Vagina (tissue), 2 donors: Measurements from ENCODE around the gene OR10R2. TPM values are rescaled to one million over a fixed set of nuclear protein-coding genes. Genes with fewer than 3 reads are reported as not detected.
"Not testable (repeated sequence)": the region's sequence is repeated elsewhere in the genome, so short reads cannot be mapped to it uniquely, and the experiment has no call there.

Experiments
- DNase-seq, 2 donors: peaks; one replicate each; pipeline ENCODE4 v3.0.0-alpha.2; 2017; ENCODE audit errors: extremely low spot score in 2 of 2
- H3K27ac ChIP-seq: fragments of 200-600 bp; sonication (generic); one replicate; pipeline ENCODE4 v1.5.1; 2019
- H3K27me3 ChIP-seq: fragments of 200-600 bp; sonication (generic); one replicate; pipeline ENCODE4 v1.5.1; 2019
- H3K36me3 ChIP-seq, 2 donors: fragments of 200-600 bp; sonication (generic); one replicate each; pipeline ENCODE4 v1.5.1; 2017 to 2019
- H3K4me1 ChIP-seq: fragments of 200-600 bp; sonication (generic); one replicate; pipeline ENCODE4 v1.5.1; 2019
- H3K4me3 ChIP-seq, 2 donors: fragments of 200-600 bp; sonication (generic); 1 replicate in 1 of 2; 2 replicates in 1 of 2; pipeline ENCODE4 v1.5.1; 2016 to 2019
- H3K9me3 ChIP-seq: fragments of 200-600 bp; sonication (generic); one replicate; pipeline ENCODE4 v1.5.1; 2019
- CTCF ChIP-seq, 3 experiments: fragments of 450-650 bp in 2 of 3; fragments of 200-600 bp in 1 of 3; sonication (generic) in 1 of 3; IDR thresholded peaks; one replicate each; pipeline ENCODE4 v1.5.1; 2017 to 2019; ENCODE audit warnings: antibody characterized with exemption in 3 of 3, mild to moderate bottlenecking in 2 of 3, moderate library complexity in 2 of 3
- POLR2A ChIP-seq, 2 donors: fragments of 450-650 bp; IDR thresholded peaks; one replicate each; pipeline ENCODE4 v1.6.1; 2017; ENCODE audit warnings: antibody characterized with exemption in 2 of 2, mild to moderate bottlenecking in 2 of 2, moderate library complexity in 2 of 2
- POLR2AphosphoS5 ChIP-seq, 2 donors: sonication (generic); formaldehyde crosslinking; IDR thresholded peaks; one replicate each; pipeline ENCODE4 v1.9.0; 2017; ENCODE audit warnings: antibody characterized with exemption in 2 of 2, mild to moderate bottlenecking in 2 of 2, low read depth in 1 of 2; ENCODE audit not compliant: insufficient read depth in 1 of 2
- intact Hi-C: fragments of 100-400 bp; cut with DNase I; formaldehyde crosslinking; loops from one replicate; pipeline ENCODE4 v1.15.1; 2023
- total RNA-seq: library from RNA; depleted of rRNA; stranded (reverse); fragments of >200 nt; gene quantifications from one replicate; pipeline ENCODE4 v1.2.3, GENCODE V29; 2016

OR10R2 gene, protein sequence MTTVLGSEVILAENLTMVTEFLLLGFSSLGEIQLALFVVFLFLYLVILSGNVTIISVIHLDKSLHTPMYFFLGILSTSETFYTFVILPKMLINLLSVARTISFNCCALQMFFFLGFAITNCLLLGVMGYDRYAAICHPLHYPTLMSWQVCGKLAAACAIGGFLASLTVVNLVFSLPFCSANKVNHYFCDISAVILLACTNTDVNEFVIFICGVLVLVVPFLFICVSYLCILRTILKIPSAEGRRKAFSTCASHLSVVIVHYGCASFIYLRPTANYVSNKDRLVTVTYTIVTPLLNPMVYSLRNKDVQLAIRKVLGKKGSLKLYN
- not detected for total RNA-seq

DNA sequence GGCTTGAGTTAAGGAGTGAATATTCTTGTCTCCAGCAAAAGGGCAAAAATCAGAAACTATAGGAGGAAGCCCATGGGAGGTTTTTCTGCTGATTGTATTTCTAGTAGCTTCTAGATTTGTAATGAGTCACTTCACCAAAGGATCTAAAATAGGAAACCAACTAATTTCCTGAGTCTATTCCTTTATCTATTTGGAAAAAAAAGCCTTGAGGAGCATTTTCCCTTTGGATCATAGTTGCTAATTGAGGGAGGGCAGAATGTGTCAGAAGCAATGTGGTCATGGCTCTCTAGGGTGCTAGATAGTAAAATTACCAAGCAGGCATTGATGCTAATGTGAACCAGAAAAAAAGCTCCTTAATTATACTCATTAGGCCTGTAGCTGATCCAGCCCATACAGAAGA lies at the start of gene OR10R2:
Gene OR10R2 (plus strand): TSS at position 301 of the 400 bp plus-strand sequence. CDS start 106 bp downstream, outside the sequence.
- no peak within 1 kb of the TSS for H3K27ac ChIP-seq
- DNase-seq, result no peak
- no peaks in the 10 kb centered on the region for H3K36me3 ChIP-seq
- TF ChIP-seq POLR2AphosphoS5 (IDR thresholded peaks at IDR 0.05; ENCODE audit: insufficient read depth in 1 of 2, low read depth in 1 of 2), result no peak
- TF ChIP-seq CTCF (IDR thresholded peaks at IDR 0.05), result no peak
- TF ChIP-seq POLR2A (IDR thresholded peaks at IDR 0.05), result no peak
- H3K27me3 ChIP-seq, result no peaks in the 10 kb centered on the region
- no peak within 1 kb of the TSS for H3K4me3 ChIP-seq
- H3K4me1 ChIP-seq, result no peaks in the 10 kb centered on the region
- H3K9me3 ChIP-seq, result no peaks in the 10 kb centered on the region
- intact Hi-C loops, result no loop called here

- intact Hi-C loops, result no loop called here
- Histone ChIP-seq H3K4me3 (no peak overlapping the region), H3K9me3 (no peaks in the 10 kb centered on the region), H3K27me3 (no peaks in the 10 kb centered on the region), H3K4me1 (no peaks in the 10 kb centered on the region), H3K36me3 (no peaks in the 10 kb centered on the region), H3K27ac (no peak overlapping the region)
- TF ChIP-seq POLR2AphosphoS5 (IDR thresholded peaks at IDR 0.05; ENCODE audit: insufficient read depth in 1 of 2, low read depth in 1 of 2) (no peak), POLR2A (IDR thresholded peaks at IDR 0.05) (no peak), CTCF (IDR thresholded peaks at IDR 0.05) (no peak)
- no peak for DNase-seq
Observed at GRCh38 chr1:158425027-158425426, 47.0 kb upstream of the OR10R2 start.

DNA sequence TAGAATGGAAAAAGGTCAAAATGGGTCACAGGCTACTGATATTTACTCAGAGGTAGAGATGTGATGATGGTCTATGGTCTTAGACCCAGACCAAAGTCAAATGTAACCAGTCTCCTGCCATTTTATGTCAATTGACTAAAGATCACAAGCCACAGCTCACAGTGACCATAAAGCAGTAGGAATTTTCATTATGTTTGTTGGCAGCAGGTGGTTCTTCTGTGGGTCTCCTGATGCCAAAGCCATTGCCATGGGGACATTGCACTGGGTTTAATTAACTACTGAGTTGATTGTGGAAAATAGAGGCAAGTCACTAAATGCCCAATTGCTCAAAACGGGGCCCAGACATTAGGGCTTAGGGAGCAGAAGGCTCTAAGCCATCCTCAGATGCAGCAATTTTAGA lies 45.9 kb upstream of the OR10R2 start, which contains the start of gene OR10K2:
Gene OR10K2 (minus strand): TSS at position 101 of the 400 bp plus-strand sequence. CDS start 5,371 bp downstream, outside the sequence.
- H3K4me3 ChIP-seq, result no peak within 1 kb of the TSS
- no peak for DNase-seq
- no peaks in the 10 kb centered on the region for H3K4me1 ChIP-seq
- no peaks in the 10 kb centered on the region for H3K27me3 ChIP-seq
- H3K36me3 ChIP-seq, result no peaks in the 10 kb centered on the region
- H3K27ac ChIP-seq, result no peak within 1 kb of the TSS
- intact Hi-C loops, result no loop called here
- TF ChIP-seq POLR2AphosphoS5 (IDR thresholded peaks at IDR 0.05; ENCODE audit: insufficient read depth in 1 of 2, low read depth in 1 of 2) (no peak), POLR2A (IDR thresholded peaks at IDR 0.05) (no peak), CTCF (IDR thresholded peaks at IDR 0.05) (no peak)
- no peaks in the 10 kb centered on the region for H3K9me3 ChIP-seq

DNA sequence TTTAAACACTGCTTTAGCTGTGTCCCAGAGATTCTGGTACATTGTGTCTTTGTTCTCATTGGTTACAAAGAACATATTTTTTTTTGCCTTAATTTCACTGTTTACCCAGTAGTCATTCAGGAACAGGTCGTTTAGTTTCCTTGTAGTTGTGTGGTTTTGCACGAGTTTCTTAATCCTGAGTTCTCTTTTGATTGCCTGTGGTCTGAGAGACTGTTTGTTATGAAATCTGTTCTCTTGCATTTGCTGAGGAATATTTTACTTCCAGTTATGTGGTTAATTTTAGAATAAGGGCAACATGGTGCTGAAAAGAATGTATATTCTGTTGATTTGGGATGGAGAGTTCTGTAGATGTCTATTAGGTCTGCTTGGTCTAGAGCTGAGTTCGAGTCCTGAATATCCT lies 41.9 kb upstream of the OR10R2 start:
- H3K27me3 ChIP-seq, H3K9me3 ChIP-seq, H3K27ac ChIP-seq, H3K36me3 ChIP-seq, H3K4me3 ChIP-seq, H3K4me1 ChIP-seq, DNase-seq, intact Hi-C loops: not testable (repeated sequence)

- Histone ChIP-seq H3K36me3 (no peaks in the 10 kb centered on the region), H3K9me3 (no peaks in the 10 kb centered on the region), H3K27me3 (no peaks in the 10 kb centered on the region), H3K4me3 (no peak overlapping the region), H3K4me1 (no peaks in the 10 kb centered on the region), H3K27ac (no peak overlapping the region)
- intact Hi-C loops, result no loop called here
- TF ChIP-seq POLR2AphosphoS5 (IDR thresholded peaks at IDR 0.05; ENCODE audit: insufficient read depth in 1 of 2, low read depth in 1 of 2), result no peak
- no peak for TF ChIP-seq POLR2A (IDR thresholded peaks at IDR 0.05)
- TF ChIP-seq CTCF (IDR thresholded peaks at IDR 0.05), result no peak
- no peak for DNase-seq
Observed at GRCh38 chr1:158434741-158435140, 37.3 kb upstream of the OR10R2 start.
